Activated naive CD8-positive, alpha-beta T cell (primary cell): Measurements from ENCODE around the gene RANBP3.
"Not testable (repeated sequence)": the region's sequence is repeated elsewhere in the genome, so short reads cannot be mapped to it uniquely, and the experiment has no call there.

Experiments
- H3K27ac Mint-ChIP-seq: one replicate; pipeline ENCODE4 v1.8.0; 2021; ENCODE audit warnings: mixed read lengths
- H3K27me3 Mint-ChIP-seq: one replicate; pipeline ENCODE4 v1.8.0; 2021; ENCODE audit warnings: mixed read lengths
- H3K36me3 Mint-ChIP-seq: one replicate; pipeline ENCODE4 v1.8.0; 2021; ENCODE audit warnings: mixed read lengths
- H3K4me1 Mint-ChIP-seq: one replicate; pipeline ENCODE4 v1.8.0; 2021; ENCODE audit warnings: low read depth, mixed read lengths
- H3K4me3 Mint-ChIP-seq: one replicate; pipeline ENCODE4 v1.8.0; 2021; ENCODE audit warnings: mild to moderate bottlenecking, mixed read lengths
- H3K9me3 Mint-ChIP-seq: one replicate; pipeline ENCODE4 v1.8.0; 2021; ENCODE audit warnings: low read depth, mixed read lengths

Gene RANBP3

DNA sequence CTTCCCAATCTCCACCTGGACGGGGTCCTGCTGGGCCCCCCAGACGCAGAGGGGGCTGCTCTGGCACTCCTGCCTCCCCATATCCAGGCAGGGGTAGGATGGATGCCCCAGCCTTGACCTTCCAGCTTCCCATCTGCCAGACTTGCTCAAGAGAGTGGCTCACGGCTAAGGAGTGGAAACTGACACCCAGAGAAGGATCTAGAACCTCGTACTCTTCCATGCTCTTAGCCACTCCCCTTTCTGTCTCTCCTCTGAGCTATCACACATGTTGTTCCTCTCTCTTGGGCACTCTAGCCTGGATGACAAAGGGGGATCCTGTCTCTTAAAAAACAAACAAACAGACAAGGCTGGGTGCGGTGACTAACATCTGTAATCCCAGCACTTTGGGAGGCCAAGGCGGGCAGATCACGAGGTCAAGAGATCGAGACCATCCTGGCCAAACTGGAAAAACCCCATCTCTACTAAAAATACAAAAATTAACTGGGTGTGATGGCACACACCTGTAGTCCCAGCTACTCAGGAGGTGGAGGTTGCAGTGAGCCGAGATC lies 95.4 kb downstream of the RANBP3 start:
- H3K4me3 Mint-ChIP-seq: no peak overlapping the region
- peaks cover 14% of the 10 kb centered on the region for H3K27me3 Mint-ChIP-seq
- no peaks in the 10 kb centered on the region for H3K4me1 Mint-ChIP-seq
- H3K27ac Mint-ChIP-seq: no peak overlapping the region
- H3K9me3 Mint-ChIP-seq: no peaks in the 10 kb centered on the region
- no peaks in the 10 kb centered on the region for H3K36me3 Mint-ChIP-seq

GRCh38 chr19:5881543-5882299 lies 96.2 kb downstream of the RANBP3 start:
- Mint-ChIP-seq H3K9me3 (no peaks in the 10 kb centered on the region), H3K27ac (no peak overlapping the region), H3K36me3 (no peaks in the 10 kb centered on the region), H3K4me3 (no peak overlapping the region), H3K27me3 (peaks cover 17% of the 10 kb centered on the region), H3K4me1 (no peaks in the 10 kb centered on the region)

DNA sequence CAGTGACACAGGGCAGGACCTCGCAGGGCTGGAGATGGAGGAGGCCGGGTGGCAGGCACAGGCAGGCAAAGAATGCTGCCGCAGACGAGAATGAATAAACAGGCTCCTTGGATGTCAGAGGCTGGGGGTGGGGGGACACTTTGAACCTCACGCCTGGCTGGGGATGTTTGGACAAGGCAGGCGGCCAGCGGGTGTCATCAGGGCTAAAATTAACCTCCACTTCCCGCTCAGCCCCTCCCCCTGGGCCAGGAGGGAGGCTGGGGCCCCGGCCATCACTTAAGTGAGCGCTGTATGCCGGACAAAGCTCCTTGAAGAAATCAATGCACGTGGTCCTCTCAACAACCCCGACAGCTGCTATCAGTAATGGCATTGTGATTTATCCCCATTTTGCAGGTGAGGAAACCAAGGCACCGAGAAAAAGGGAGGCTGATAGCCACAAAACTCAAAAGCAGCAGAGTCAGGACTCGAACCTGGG lies 97.3 kb downstream of the RANBP3 start:
- no peak overlapping the region for H3K4me3 Mint-ChIP-seq
- H3K4me1 Mint-ChIP-seq: no peaks in the 10 kb centered on the region
- H3K27ac Mint-ChIP-seq: no peak overlapping the region
- H3K27me3 Mint-ChIP-seq: peaks cover 16% of the 10 kb centered on the region
- no peaks in the 10 kb centered on the region for H3K36me3 Mint-ChIP-seq
- H3K9me3 Mint-ChIP-seq: no peaks in the 10 kb centered on the region

- Mint-ChIP-seq H3K9me3 (no peaks in the 10 kb centered on the region), H3K27me3 (peaks cover 12% of the 10 kb centered on the region), H3K36me3 (no peaks in the 10 kb centered on the region), H3K4me1 (no peaks in the 10 kb centered on the region), H3K4me3 (no peak overlapping the region), H3K27ac (no peak overlapping the region)
Measured at GRCh38 chr19:5880196-5880595, 97.7 kb downstream of the RANBP3 start.

- Mint-ChIP-seq H3K27me3 (peaks cover 8% of the 10 kb centered on the region), H3K27ac (no peak overlapping the region), H3K4me1 (no peaks in the 10 kb centered on the region), H3K9me3 (no peaks in the 10 kb centered on the region), H3K36me3 (no peaks in the 10 kb centered on the region), H3K4me3 (no peak overlapping the region)
Measured at GRCh38 chr19:5877882-5878281, 100.1 kb downstream of the RANBP3 start.

- no peaks in the 10 kb centered on the region for H3K9me3 Mint-ChIP-seq
- H3K4me1 Mint-ChIP-seq: no peaks in the 10 kb centered on the region
- no peak overlapping the region for H3K27ac Mint-ChIP-seq
- no peaks in the 10 kb centered on the region for H3K36me3 Mint-ChIP-seq
- H3K27me3 Mint-ChIP-seq: peaks cover 6% of the 10 kb centered on the region
- H3K4me3 Mint-ChIP-seq: no peak overlapping the region
Measured at GRCh38 chr19:5877427-5877826, 100.5 kb downstream of the RANBP3 start.

- H3K4me1 Mint-ChIP-seq, H3K4me3 Mint-ChIP-seq, H3K27me3 Mint-ChIP-seq, H3K27ac Mint-ChIP-seq, H3K36me3 Mint-ChIP-seq, H3K9me3 Mint-ChIP-seq: not testable (repeated sequence)
Measured at GRCh38 chr19:5874496-5874895, 103.4 kb downstream of the RANBP3 start.

DNA sequence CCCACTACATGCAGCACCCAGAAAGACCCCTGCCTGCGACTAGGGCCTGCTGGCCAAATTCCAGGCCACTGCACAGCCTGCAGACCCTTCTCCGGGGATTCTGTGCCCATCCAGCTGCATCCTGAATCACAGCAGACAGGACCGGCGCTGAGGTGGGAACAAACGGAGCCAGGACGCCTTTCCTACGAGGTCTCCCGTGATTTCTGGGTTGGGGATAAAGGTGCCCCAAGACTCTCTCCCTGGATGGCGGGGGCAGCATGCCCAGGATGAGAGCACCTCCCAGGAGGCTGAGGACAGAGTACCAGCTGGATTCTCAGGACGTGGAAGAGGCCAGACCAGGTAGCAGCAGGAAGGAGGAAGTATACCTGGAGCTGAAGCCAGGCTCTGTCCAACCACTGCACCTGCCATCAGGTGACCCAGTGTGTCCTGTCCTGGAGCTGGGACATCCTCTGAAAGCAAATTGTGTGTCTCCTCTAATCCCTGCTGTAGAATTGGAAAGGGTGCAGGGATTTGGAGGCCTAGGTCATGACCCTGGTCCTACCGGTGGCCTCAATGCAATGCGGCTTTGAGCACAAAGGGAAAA lies 104.2 kb downstream of the RANBP3 start:
- no peak overlapping the region for H3K27ac Mint-ChIP-seq
- no peaks in the 10 kb centered on the region for H3K4me1 Mint-ChIP-seq
- H3K36me3 Mint-ChIP-seq: no peaks in the 10 kb centered on the region
- H3K27me3 Mint-ChIP-seq: peaks cover 6% of the 10 kb centered on the region
- H3K9me3 Mint-ChIP-seq: no peaks in the 10 kb centered on the region
- H3K4me3 Mint-ChIP-seq: no peak overlapping the region

GRCh38 chr19:5870986-5871394 lies 107.0 kb downstream of the RANBP3 start:
- peaks cover 2% of the 10 kb centered on the region for H3K27me3 Mint-ChIP-seq
- no peaks in the 10 kb centered on the region for H3K36me3 Mint-ChIP-seq
- no peak overlapping the region for H3K4me3 Mint-ChIP-seq
- H3K27ac Mint-ChIP-seq: no peak overlapping the region
- no peaks in the 10 kb centered on the region for H3K9me3 Mint-ChIP-seq
- H3K4me1 Mint-ChIP-seq: no peaks in the 10 kb centered on the region

- H3K27me3 Mint-ChIP-seq: no peaks in the 10 kb centered on the region
- no peaks in the 10 kb centered on the region for H3K36me3 Mint-ChIP-seq
- no peak overlapping the region for H3K4me3 Mint-ChIP-seq
- no peaks in the 10 kb centered on the region for H3K4me1 Mint-ChIP-seq
- no peaks in the 10 kb centered on the region for H3K9me3 Mint-ChIP-seq
- H3K27ac Mint-ChIP-seq: no peak overlapping the region
Measured at GRCh38 chr19:5867201-5868136, 110.5 kb downstream of the RANBP3 start.
